ENCODE measurements around the gene MNX1.

MNX1 gene

GRCh38 chr7:156994417-156994816 lies 16.0 kb downstream of the MNX1 start:
- FAIRE-seq (no peak), DNase-seq (ENCODE audit: insufficient read length, low spot score) (no peak)
- no peak for TF ChIP-seq POLR2A (IDR thresholded peaks at IDR 0.05; ENCODE audit: low read depth, low read length)

- FAIRE-seq (no peak), DNase-seq (ENCODE audit: insufficient read length, low spot score) (no peak)
- TF ChIP-seq POLR2A (IDR thresholded peaks at IDR 0.05; ENCODE audit: low read depth, low read length), result no peak
These were observed 16.6 kb downstream of the MNX1 start for GRCh38 chr7:156993925-156994235.

GRCh38 chr7:156993021-156993924 lies 17.2 kb downstream of the MNX1 start:
- no peak for DNase-seq (ENCODE audit: insufficient read length, low spot score)
- no peak for FAIRE-seq
- TF ChIP-seq POLR2A (IDR thresholded peaks at IDR 0.05; ENCODE audit: low read depth, low read length), result no peak

GRCh38 chr7:156989766-156990535 lies 20.5 kb downstream of the MNX1 start:
- TF ChIP-seq POLR2A (IDR thresholded peaks at IDR 0.05; ENCODE audit: low read depth, low read length), result no peak
- no peak for FAIRE-seq
- DNase-seq (ENCODE audit: insufficient read length, low spot score), result no peak

GRCh38 chr7:156988343-156989185 lies 21.9 kb downstream of the MNX1 start:
- FAIRE-seq, result no peak
- DNase-seq (ENCODE audit: insufficient read length, low spot score), result no peak
- TF ChIP-seq POLR2A (IDR thresholded peaks at IDR 0.05; ENCODE audit: low read depth, low read length), result no peak

GRCh38 chr7:156986378-156986777 lies 24.1 kb downstream of the MNX1 start:
- TF ChIP-seq POLR2A (IDR thresholded peaks at IDR 0.05; ENCODE audit: low read depth, low read length), result no peak
- DNase-seq (ENCODE audit: insufficient read length, low spot score) (no peak), FAIRE-seq (no peak)

- DNase-seq (ENCODE audit: insufficient read length, low spot score) (no peak), FAIRE-seq (no peak)
- no peak for TF ChIP-seq POLR2A (IDR thresholded peaks at IDR 0.05; ENCODE audit: low read depth, low read length)
These were observed 25.1 kb downstream of the MNX1 start for GRCh38 chr7:156985101-156985992.

GRCh38 chr7:156984174-156984891 lies 26.1 kb downstream of the MNX1 start:
- FAIRE-seq (no peak), DNase-seq (ENCODE audit: insufficient read length, low spot score) (no peak)
- TF ChIP-seq POLR2A (IDR thresholded peaks at IDR 0.05; ENCODE audit: low read depth, low read length), result no peak

- DNase-seq (ENCODE audit: insufficient read length, low spot score) (no peak), FAIRE-seq (no peak)
- TF ChIP-seq POLR2A (IDR thresholded peaks at IDR 0.05; ENCODE audit: low read depth, low read length), result no peak
These were observed 30.8 kb downstream of the MNX1 start for GRCh38 chr7:156979711-156980110.

- no peak for FAIRE-seq
- no peak for DNase-seq (ENCODE audit: insufficient read length, low spot score)
- no peak for TF ChIP-seq POLR2A (IDR thresholded peaks at IDR 0.05; ENCODE audit: low read depth, low read length)
These were observed 31.4 kb downstream of the MNX1 start for GRCh38 chr7:156979007-156979606.

- TF ChIP-seq POLR2A (IDR thresholded peaks at IDR 0.05; ENCODE audit: low read depth, low read length), result no peak
- no peak for FAIRE-seq
- DNase-seq (ENCODE audit: insufficient read length, low spot score), result no peak
These were observed 34.8 kb downstream of the MNX1 start for GRCh38 chr7:156975620-156976019.

- TF ChIP-seq POLR2A (IDR thresholded peaks at IDR 0.05; ENCODE audit: low read depth, low read length), result no peak
- DNase-seq (ENCODE audit: insufficient read length, low spot score) (no peak), FAIRE-seq (no peak)
These were observed 40.5 kb downstream of the MNX1 start for GRCh38 chr7:156969972-156970420.
